Measurements from ENCODE around the gene NPIPA7. TPM values are rescaled to one million over a fixed set of nuclear protein-coding genes. Genes with fewer than 3 reads are reported as not detected.
"Not testable (repeated sequence)": the region's sequence is repeated elsewhere in the genome, so short reads cannot be mapped to it uniquely, and the experiment has no call there.

Gene NPIPA7
- polyA plus RNA-seq, 3 donors: 11.6 to 20.5 (median 19.6) TPM

GRCh38 chr16:16413773-16414172, 34.8 kb downstream of the NPIPA7 start:
- not testable (repeated sequence) for H3K27ac ChIP-seq (ENCODE audit: low read depth, low read length)
- WGBS, 3 donors: no CpG with 5 or more reads among the region's 1 CpG

DNA sequence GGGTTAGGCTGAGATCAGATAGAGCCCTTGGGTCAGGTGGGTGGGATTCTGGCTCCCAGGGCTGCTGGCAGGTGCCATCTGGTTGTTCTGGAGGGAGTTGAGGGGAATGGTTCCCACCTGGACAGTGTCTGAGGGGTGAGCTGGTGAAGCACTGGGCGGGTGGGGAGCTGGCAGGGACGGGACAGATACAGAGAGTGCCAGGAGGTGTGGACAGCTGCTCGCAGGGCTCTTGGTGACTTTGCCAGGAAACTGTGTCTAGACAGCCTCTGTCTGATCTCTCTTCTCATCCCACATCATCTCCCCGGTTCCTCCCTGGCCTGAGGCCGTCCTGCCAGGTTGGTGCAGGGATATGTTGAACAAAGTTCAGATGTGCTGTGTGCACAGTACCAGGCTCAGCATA, 38.1 kb downstream of the NPIPA7 start:
- WGBS, 3 donors: no CpG with 5 or more reads among the region's 5 CpGs

GRCh38 chr16:16417914-16418544, 39.1 kb downstream of the NPIPA7 start:
- H3K27ac ChIP-seq (ENCODE audit: low read depth, low read length): not testable (repeated sequence)
- WGBS, 3 donors: 53 to 76% (median 75%) methylated on average over 1 of the region's 5 CpGs

More for the DNA sequence above, 38.1 kb downstream of the NPIPA7 start:
- not testable (repeated sequence) for H3K27ac ChIP-seq (ENCODE audit: low read depth, low read length)

DNA sequence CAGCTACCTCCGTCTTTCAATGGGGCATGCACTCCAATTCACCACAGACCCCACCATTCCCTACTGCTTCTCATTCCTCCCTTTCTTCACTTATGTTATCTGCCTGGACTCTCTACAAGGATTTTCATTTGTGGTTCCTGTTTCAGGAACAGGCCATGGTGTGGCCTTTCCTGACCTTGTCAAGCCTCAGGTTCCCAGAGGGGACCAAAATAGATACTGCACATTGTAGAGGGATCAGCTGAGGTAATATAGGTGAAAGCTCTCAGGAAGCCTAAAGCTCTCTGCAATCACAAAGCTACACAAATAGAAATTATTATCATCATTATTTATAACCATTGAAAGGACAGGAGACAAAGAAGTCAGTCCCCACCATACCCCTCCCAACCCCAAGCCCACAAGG, 41.6 kb downstream of the NPIPA7 start:
- 61 to 93% (median 61%) methylated on average over 1 of the region's 1 CpG for WGBS, 3 donors
- not testable (repeated sequence) for H3K27ac ChIP-seq (ENCODE audit: low read depth, low read length)

- not testable (repeated sequence) for H3K27ac ChIP-seq (ENCODE audit: low read depth, low read length)
- WGBS, 3 donors: no CpG with 5 or more reads among the region's 2 CpGs
Measured at GRCh38 chr16:16425146-16425545, 46.2 kb downstream of the NPIPA7 start.

- 13 to 24% (median 20%) methylated on average over 1 to 2 of the region's 3 CpGs for WGBS, 3 donors
- H3K27ac ChIP-seq (ENCODE audit: low read depth, low read length): not testable (repeated sequence)
Measured at GRCh38 chr16:16431135-16431534, 52.2 kb downstream of the NPIPA7 start.

DNA sequence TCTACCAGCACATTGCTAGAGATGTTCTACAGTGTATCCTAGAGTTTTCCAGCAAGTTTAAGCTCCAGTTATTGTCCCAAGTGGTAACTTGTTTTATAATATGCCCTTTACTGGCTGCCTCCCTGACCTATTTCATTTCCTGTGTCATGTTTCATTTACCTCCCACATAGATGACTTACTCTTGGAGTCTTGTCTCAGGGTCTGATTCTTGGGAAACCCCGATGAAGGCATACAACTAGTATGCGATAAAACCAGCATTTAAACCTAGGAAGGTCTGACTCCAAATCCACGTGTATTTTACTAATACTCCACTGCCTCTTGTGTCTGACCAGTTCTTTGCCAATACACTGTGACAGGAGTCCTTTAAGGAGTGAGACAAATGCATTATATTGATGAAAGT, 55.8 kb downstream of the NPIPA7 start:
- not testable (repeated sequence) for H3K27ac ChIP-seq (ENCODE audit: low read depth, low read length)
- 56 to 78% (median 57%) methylated on average over 1 of the region's 3 CpGs for WGBS, 3 donors

GRCh38 chr16:16441401-16441800, 62.5 kb downstream of the NPIPA7 start:
- WGBS, 3 donors: 60 to 100% (median 86%) methylated on average over 1 of the region's 2 CpGs
- not testable (repeated sequence) for H3K27ac ChIP-seq (ENCODE audit: low read depth, low read length)

Other genes with a start within 250 kb of the NPIPA7 start
- gene ABCC6, start 155.6 kb upstream of the NPIPA7 start, polyA plus RNA-seq: 10 to 100 TPM in 1 of 3 donors, 1 to 10 TPM in 2; 9.0 to 17.0 (median 9.2) TPM
- gene NOMO3, start 146.6 kb upstream of the NPIPA7 start, polyA plus RNA-seq: 10 to 100 TPM in 2 of 3 donors, 1 to 10 TPM in 1; 7.6 to 32.1 (median 10.3) TPM

Measured in adipose tissue (tissue), 3 donors.